ENCODE measurements around the gene SPTB. TPM values are rescaled to one million over a fixed set of nuclear protein-coding genes. Genes with fewer than 3 reads are reported as not detected.

Gene SPTB
- polyA plus RNA-seq, 1 donor (not counting 4 experiments of a cell fraction or from before 2014, with no cell fraction given) = not detected

- TF ChIP-seq EZH2 (IDR thresholded peaks at IDR 0.05; ENCODE audit: low read length) = no peak
- TF ChIP-seq, protein P1, sequence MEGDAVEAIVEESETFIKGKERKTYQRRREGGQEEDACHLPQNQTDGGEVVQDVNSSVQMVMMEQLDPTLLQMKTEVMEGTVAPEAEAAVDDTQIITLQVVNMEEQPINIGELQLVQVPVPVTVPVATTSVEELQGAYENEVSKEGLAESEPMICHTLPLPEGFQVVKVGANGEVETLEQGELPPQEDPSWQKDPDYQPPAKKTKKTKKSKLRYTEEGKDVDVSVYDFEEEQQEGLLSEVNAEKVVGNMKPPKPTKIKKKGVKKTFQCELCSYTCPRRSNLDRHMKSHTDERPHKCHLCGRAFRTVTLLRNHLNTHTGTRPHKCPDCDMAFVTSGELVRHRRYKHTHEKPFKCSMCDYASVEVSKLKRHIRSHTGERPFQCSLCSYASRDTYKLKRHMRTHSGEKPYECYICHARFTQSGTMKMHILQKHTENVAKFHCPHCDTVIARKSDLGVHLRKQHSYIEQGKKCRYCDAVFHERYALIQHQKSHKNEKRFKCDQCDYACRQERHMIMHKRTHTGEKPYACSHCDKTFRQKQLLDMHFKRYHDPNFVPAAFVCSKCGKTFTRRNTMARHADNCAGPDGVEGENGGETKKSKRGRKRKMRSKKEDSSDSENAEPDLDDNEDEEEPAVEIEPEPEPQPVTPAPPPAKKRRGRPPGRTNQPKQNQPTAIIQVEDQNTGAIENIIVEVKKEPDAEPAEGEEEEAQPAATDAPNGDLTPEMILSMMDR (optimal IDR thresholded peaks at IDR 0.05 in 1 of 3, IDR thresholded peaks at IDR 0.05 in 1 of 3, conservative IDR thresholded peaks at IDR 0.05 in 1 of 3; ENCODE audit: extremely low read depth in 1 of 3, insufficient read depth in 2 of 3, low read length in 3 of 3) = no peak
- H3K9ac ChIP-seq (ENCODE audit: control insufficient read depth, extremely low read depth, insufficient read depth, low read length) = peak overlapping the region; percentile 93
- H2AFZ ChIP-seq (ENCODE audit: control insufficient read depth, low read length) = no peak overlapping the region
- no peaks in the 10 kb centered on the region for H3K27me3 ChIP-seq (ENCODE audit: control insufficient read depth, extremely low read depth, insufficient read depth, low read length)
- H3K27ac ChIP-seq (ENCODE audit: control insufficient read depth, insufficient read depth, low read length) = peak overlapping the region; percentile 99
- peaks cover 5 to 17% of the 10 kb centered on the region in 2 experiments for H3K36me3 ChIP-seq (ENCODE audit: control insufficient read depth in 2 of 2, extremely low read depth in 1 of 2, insufficient read depth in 2 of 2, low read length in 2 of 2)
- H3K9me3 ChIP-seq (ENCODE audit: control insufficient read depth, low read depth, low read length) = no peaks in the 10 kb centered on the region
- H4K20me1 ChIP-seq (ENCODE audit: control insufficient read depth, extremely low read depth, insufficient read depth, low read length) = peaks cover 18% of the 10 kb centered on the region
- peak overlapping the region; percentile 74 to 94 (median 85) for H3K4me3 ChIP-seq (ENCODE audit: control insufficient read depth in 2 of 3, extremely low read depth in 1 of 3, insufficient read depth in 2 of 3, low read depth in 1 of 3, low read length in 3 of 3)
- peaks cover 74% of the 10 kb centered on the region for H3K4me1 ChIP-seq (ENCODE audit: control insufficient read depth, extremely low read depth, insufficient read depth, low read length)
- H3K79me2 ChIP-seq (ENCODE audit: control insufficient read depth, insufficient read depth, low read length) = peaks cover 64% of the 10 kb centered on the region
- peak overlapping the region; percentile 99 for H3K4me2 ChIP-seq (ENCODE audit: control insufficient read depth, extremely low read depth, insufficient read depth, low read depth, low read length)
- FAIRE-seq = peak; percentile 23
- dilution Hi-C loops (cut with MboI; ENCODE audit: extremely low pct_ligation_motif_present, low sequenced_read_pairs) = no loop called here
- H3K9me1 ChIP-seq (ENCODE audit: control insufficient read depth, extremely low read depth, insufficient read depth, low read length) = peaks cover 3% of the 10 kb centered on the region
- no peak for DNase-seq (ENCODE audit: low read depth, low spot score)
Observed at GRCh38 chr14:64706119-64706592, 173.6 kb downstream of the SPTB start.

GRCh38 chr14:64705381-64706118, 174.2 kb downstream of the SPTB start:
- Histone ChIP-seq H3K27ac (ENCODE audit: control insufficient read depth, insufficient read depth, low read length) (peak overlapping the region; percentile 99), H3K4me2 (ENCODE audit: control insufficient read depth, extremely low read depth, insufficient read depth, low read depth, low read length) (peak overlapping the region; percentile 99), H3K79me2 (ENCODE audit: control insufficient read depth, insufficient read depth, low read length) (peaks cover 58% of the 10 kb centered on the region), H3K9ac (ENCODE audit: control insufficient read depth, extremely low read depth, insufficient read depth, low read length) (peak overlapping the region; percentile 93), H3K27me3 (ENCODE audit: control insufficient read depth, extremely low read depth, insufficient read depth, low read length) (no peaks in the 10 kb centered on the region), H3K9me3 (ENCODE audit: control insufficient read depth, low read depth, low read length) (no peaks in the 10 kb centered on the region), H3K9me1 (ENCODE audit: control insufficient read depth, extremely low read depth, insufficient read depth, low read length) (peaks cover 3% of the 10 kb centered on the region), H3K36me3 (ENCODE audit: control insufficient read depth in 2 of 2, extremely low read depth in 1 of 2, insufficient read depth in 2 of 2, low read length in 2 of 2) (peaks cover 5 to 17% of the 10 kb centered on the region in 2 experiments), H2AFZ (ENCODE audit: control insufficient read depth, low read length) (no peak overlapping the region), H4K20me1 (ENCODE audit: control insufficient read depth, extremely low read depth, insufficient read depth, low read length) (peaks cover 18% of the 10 kb centered on the region), H3K4me3 (ENCODE audit: control insufficient read depth in 2 of 3, extremely low read depth in 1 of 3, insufficient read depth in 2 of 3, low read depth in 1 of 3, low read length in 3 of 3) (peak overlapping the region; percentile 74 to 94 (median 85)), H3K4me1 (ENCODE audit: control insufficient read depth, extremely low read depth, insufficient read depth, low read length) (peaks cover 68% of the 10 kb centered on the region)
- no peak for DNase-seq (ENCODE audit: low read depth, low spot score)
- no peak for TF ChIP-seq EZH2 (IDR thresholded peaks at IDR 0.05; ENCODE audit: low read length)
- TF ChIP-seq, protein P1 (optimal IDR thresholded peaks at IDR 0.05 in 1 of 3, IDR thresholded peaks at IDR 0.05 in 1 of 3, conservative IDR thresholded peaks at IDR 0.05 in 1 of 3; ENCODE audit: extremely low read depth in 1 of 3, insufficient read depth in 2 of 3, low read length in 3 of 3) = no peak
- peak; percentile 68 for FAIRE-seq
- dilution Hi-C loops (cut with MboI; ENCODE audit: extremely low pct_ligation_motif_present, low sequenced_read_pairs) = no loop called here

All from keratinocyte (primary cell).